HG02885 (cell line): ENCODE measurements around the gene UQCC2.

ENCODE experiments used
- ATAC-seq: cut with Tn5 transposase; IDR thresholded peaks from one replicate; pipeline ENCODE4 v1.9.1; 2021; ENCODE audit warnings: mild to moderate bottlenecking; ENCODE audit not compliant: unreplicated experiment, poor library complexity

UQCC2 gene

GRCh38 chr6:33727126-33727525, 15.6 kb upstream of the UQCC2 start:
- no peak for ATAC-seq

GRCh38 chr6:33726696-33727095, 15.2 kb upstream of the UQCC2 start:
- ATAC-seq = no peak

GRCh38 chr6:33725891-33726673, 14.6 kb upstream of the UQCC2 start:
- no peak for ATAC-seq

- ATAC-seq = no peak
Observed at GRCh38 chr6:33725222-33725621, 13.7 kb upstream of the UQCC2 start.

GRCh38 chr6:33724102-33725023, 12.9 kb upstream of the UQCC2 start:
- ATAC-seq = no peak

- no peak for ATAC-seq
Observed at GRCh38 chr6:33723371-33724085, 12.0 kb upstream of the UQCC2 start.

- no peak for ATAC-seq
Observed at GRCh38 chr6:33722103-33722623, 10.7 kb upstream of the UQCC2 start.

- no peak for ATAC-seq
Observed at GRCh38 chr6:33721508-33721907, 10.0 kb upstream of the UQCC2 start.

GRCh38 chr6:33720998-33721397, 9.5 kb upstream of the UQCC2 start:
- no peak for ATAC-seq

GRCh38 chr6:33719326-33719987, 8.0 kb upstream of the UQCC2 start:
- no peak for ATAC-seq

- ATAC-seq = no peak
Observed at GRCh38 chr6:33718713-33719112, 7.2 kb upstream of the UQCC2 start.

- ATAC-seq = no peak
Observed at GRCh38 chr6:33717934-33718455, 6.5 kb upstream of the UQCC2 start.

GRCh38 chr6:33716890-33717632, 5.6 kb upstream of the UQCC2 start:
- ATAC-seq = no peak

- no peak for ATAC-seq
Observed at GRCh38 chr6:33716379-33716778, 4.9 kb upstream of the UQCC2 start.

GRCh38 chr6:33714385-33715040, 3.0 kb upstream of the UQCC2 start:
- no peak for ATAC-seq

- no peak for ATAC-seq
Observed at GRCh38 chr6:33713786-33714185, 2.3 kb upstream of the UQCC2 start.

- no peak for ATAC-seq
Observed at GRCh38 chr6:33712914-33713313, 1.4 kb upstream of the UQCC2 start.

GRCh38 chr6:33710296-33711121, 991 bp downstream of the UQCC2 start:
- no peak for ATAC-seq
